ENCODE measurements around the gene GLRX5.
"Not testable (repeated sequence)": the region's sequence is repeated elsewhere in the genome, so short reads cannot be mapped to it uniquely, and the experiment has no call there.

Gene GLRX5

GRCh38 chr14:95577870-95578269 is 43.0 kb downstream of the GLRX5 start:
- DNase-seq, result no peak
- in situ Hi-C loops (cut with MboI; ENCODE audit: low pct_unique_long_range_greater_than_20kb, low sequenced_read_pairs), result loop anchor here (25.0 kb wide), 1 partner anchor 409 kb away; no protein-coding TSS in a partner anchor

GRCh38 chr14:95583836-95584617 is 49.2 kb downstream of the GLRX5 start:
- in situ Hi-C loops (cut with MboI; ENCODE audit: low pct_unique_long_range_greater_than_20kb, low sequenced_read_pairs), result loop anchor here (25.0 kb wide), 1 partner anchor 403 kb away; no protein-coding TSS in a partner anchor
- not testable (repeated sequence) for DNase-seq

- in situ Hi-C loops (cut with MboI; ENCODE audit: low pct_unique_long_range_greater_than_20kb, low sequenced_read_pairs), result loop anchor here (25.0 kb wide), 1 partner anchor 401 kb away; no protein-coding TSS in a partner anchor
- DNase-seq, result no peak
Measured at GRCh38 chr14:95585953-95586620, 51.2 kb downstream of the GLRX5 start.

- not testable (repeated sequence) for DNase-seq
Measured at GRCh38 chr14:95591182-95591581, 56.3 kb downstream of the GLRX5 start.

More at GRCh38 chr14:95591182-95591581, 56.3 kb downstream of the GLRX5 start:
- in situ Hi-C loops (cut with MboI; ENCODE audit: low pct_unique_long_range_greater_than_20kb, low sequenced_read_pairs), result loop anchor here (25.0 kb wide), 1 partner anchor 396 kb away; no protein-coding TSS in a partner anchor
